Germinal center (tissue), 1 donor: ENCODE data around the gene TNN.
"Not testable (repeated sequence)": the region's sequence is repeated elsewhere in the genome, so short reads cannot be mapped to it uniquely, and the experiment has no call there.

ENCODE experiments used
- DNase-seq: peaks from one replicate; pipeline ENCODE4 v3.0.0; 2012; ENCODE audit warnings: mixed read lengths, low spot score

TNN gene

GRCh38 chr1:175067362-175068106 is at the start of gene TNN:
TNN (plus strand) TSS chr1:175067833; CDS start chr1:175077419, 9,586 bp downstream.
- DNase-seq, result no peak

- DNase-seq, result no peak
Measured at GRCh38 chr1:175019524-175019923, 48.1 kb upstream of the TNN start.

DNA sequence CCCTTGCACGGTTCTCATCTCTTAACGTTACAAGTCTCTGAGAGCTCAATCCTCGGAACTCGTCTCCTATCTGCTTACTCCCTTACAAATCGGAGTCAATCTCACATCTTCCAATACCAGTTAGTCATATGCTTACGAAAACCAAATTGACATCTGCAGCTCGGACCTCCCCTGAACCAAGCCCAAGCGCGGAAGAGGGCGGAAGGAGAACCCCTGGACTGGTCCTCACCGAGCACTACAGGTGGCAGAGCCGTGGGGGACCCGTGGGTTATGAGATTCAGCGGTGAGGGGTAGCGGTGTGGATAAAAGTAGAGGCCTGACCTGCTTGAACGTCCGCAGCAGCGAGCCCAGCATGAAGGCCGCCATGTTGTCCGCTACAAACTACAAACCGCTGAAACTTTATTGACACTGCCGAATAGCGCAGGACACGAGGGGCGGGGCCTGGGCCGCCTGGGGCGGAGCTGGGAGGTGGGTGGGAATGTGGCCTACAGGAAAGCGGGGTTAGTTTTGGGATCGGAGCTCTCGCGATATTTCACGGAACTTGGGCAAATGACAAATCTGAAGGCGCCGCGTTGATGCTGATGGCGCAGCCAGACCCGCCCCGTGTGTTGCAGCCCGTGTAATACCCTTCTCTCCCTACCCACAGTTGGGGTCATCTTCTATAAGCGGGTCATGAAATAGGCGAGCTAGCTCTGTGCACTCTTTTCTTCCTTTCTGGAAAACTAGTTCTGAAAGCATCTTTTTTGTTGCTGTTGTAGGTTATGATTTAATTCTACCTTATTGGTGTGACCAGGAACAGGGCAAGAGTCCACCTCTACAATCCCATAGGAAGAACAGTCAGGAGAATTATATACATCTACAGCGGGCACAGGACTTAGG is 44.4 kb upstream of the TNN start, which contains the start of gene MRPS14:
Gene MRPS14 (minus strand): TSS at position 383 of the 879 bp plus-strand sequence. CDS start 17 bp downstream, at position 366.
- peak; percentile 95 for DNase-seq

- not testable (repeated sequence) for DNase-seq
Measured at GRCh38 chr1:175023922-175024242, 43.8 kb upstream of the TNN start.

- DNase-seq, result no peak
Measured at GRCh38 chr1:175024773-175025172, 42.9 kb upstream of the TNN start.

DNA sequence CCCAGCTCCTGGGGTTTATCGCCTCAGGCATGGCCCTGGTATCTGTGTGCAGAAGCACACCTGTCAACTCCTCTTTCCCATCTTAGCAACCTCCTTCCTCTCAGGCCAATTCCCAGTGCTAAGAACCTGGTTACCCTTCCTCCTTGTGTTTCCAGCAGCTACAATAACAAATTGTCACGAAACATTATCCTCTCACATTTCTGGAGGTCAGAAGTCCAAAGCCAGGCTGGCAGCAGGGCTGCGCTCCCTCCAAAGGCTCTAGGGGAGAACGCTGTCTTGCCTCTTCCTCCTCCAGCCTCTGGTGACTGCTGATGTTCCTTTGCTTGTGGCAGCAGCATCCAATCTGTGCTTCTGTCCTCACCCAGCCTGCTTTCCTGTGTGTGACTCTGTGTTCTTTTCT is 33.7 kb upstream of the TNN start:
- no peak for DNase-seq

DNA sequence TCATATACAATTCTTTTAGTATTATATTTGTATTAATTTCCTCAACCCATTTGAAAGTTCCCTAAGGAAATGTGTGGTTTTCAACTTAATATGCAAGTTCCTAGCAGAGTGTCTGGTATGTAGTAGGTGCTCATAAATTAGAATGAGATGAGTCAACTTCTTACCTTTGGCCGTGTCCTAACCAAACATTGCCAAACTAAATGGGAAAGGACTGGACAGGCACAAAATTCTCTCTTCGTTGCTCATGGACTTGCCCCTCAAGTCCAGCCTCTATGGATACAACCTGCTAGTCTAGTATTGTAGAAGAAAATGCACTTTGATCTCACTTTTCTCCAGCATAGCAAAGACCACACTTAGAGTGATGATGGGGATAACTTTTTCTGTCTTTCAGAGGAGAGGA is 32.9 kb upstream of the TNN start:
- DNase-seq, result no peak

- no peak for DNase-seq
Measured at GRCh38 chr1:175035865-175036264, 31.8 kb upstream of the TNN start.

GRCh38 chr1:175036476-175036875 is 31.2 kb upstream of the TNN start:
- DNase-seq, result no peak

DNA sequence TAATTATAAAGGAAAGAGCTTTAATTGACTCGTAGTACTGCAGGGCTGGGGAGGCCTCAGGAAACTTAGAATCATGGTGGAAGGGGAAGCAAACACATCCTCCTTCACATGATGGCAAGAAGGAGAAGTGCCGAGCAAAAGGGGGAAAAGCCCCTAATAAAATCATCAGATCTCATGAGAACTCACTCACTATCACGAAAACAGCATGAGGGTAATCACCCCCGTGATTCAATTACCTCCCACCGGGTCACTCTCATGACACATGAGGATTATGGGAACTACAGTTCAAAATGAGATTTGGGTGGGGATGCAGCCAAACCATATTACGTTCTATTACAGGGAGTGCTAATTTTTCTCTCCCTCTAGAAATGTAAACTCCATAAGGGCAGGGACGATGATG is 30.2 kb upstream of the TNN start:
- no peak for DNase-seq

- DNase-seq, result no peak
Measured at GRCh38 chr1:175040324-175040879, 27.2 kb upstream of the TNN start.

DNA sequence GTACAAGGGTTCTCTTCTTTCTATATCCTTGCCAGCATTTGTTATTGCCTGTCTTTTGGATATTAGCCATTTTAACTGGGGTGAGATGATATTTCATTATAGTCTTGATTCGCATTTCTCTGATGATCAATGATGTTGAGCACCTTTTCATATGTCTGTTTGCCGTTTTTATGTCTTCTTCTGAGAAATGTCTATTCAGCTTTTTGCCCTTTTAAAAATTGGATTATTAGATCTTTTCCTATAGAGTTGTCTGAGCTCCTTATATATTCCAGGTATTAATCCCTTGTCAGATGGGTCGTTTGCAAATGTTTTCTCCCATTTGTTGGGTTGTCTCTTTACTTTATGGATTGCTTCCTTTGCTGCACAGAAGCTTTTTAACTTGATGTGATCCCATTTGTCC is 25.0 kb upstream of the TNN start:
- DNase-seq, result no peak

GRCh38 chr1:175043824-175044223 is 23.8 kb upstream of the TNN start:
- no peak for DNase-seq

DNA sequence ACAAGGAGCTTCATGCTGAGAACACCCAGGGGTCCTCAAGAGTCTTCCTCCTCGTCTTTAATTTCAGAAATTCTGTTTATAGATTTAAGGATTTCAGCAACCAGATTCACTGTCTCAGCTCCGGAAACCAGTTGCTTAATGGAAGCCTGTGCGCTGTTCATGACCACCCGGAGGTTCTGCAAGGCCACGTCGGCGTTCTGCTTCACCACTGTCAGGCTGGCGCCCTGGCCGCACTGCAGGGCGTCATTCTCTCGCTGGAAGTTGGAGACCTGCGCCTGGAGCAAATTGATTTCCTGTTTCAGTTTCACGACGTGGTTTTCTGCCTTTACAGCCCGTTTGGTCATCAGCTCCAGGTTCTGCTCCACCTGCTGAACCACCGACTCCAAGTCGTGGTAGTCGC is 23.0 kb upstream of the TNN start:
- DNase-seq, result not testable (repeated sequence)

- DNase-seq, result no peak
Measured at GRCh38 chr1:175045097-175045496, 22.5 kb upstream of the TNN start.

DNA sequence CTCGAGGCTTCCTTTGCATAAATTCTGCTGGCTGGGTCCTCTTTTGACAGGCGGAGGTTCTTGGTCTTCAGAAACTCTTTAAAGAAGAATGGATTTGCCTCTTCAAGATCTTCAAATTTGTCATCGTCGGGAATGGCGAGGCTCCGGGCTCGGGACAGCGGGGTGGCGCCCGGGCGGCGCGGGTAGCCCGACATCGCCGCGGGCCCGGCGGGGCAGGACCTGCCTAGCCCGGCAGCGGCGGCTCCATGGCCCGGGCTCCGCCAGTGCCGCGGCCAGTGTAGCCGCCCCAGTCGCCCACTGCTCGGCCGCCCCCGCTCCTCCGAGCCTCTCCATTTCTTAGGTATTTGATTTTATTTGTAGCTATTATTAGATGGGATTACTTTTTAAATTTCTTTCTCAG is 22.1 kb upstream of the TNN start:
- no peak for DNase-seq

- no peak for DNase-seq
Measured at GRCh38 chr1:175050992-175051391, 16.6 kb upstream of the TNN start.

- DNase-seq, result no peak
Measured at GRCh38 chr1:175054736-175055135, 12.9 kb upstream of the TNN start.

DNA sequence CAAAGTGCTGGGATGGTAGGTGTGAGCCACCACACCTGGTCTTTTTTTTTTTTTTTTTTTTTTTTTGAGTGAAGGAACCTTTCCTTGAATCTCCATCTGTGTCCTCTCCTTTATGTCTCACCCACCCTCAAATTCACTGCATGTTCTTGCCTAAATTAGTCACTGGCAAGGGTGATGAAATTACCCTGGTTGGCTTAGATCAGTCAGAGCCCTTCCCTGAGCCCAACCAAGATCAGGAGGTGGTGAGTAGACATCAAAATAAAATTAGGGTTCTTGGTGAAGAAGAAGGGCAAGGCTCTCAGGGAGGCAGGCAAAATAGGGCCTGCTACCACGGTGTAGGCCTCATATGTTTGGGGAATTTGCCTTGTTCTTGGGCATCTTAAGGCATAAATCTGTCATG is 5.3 kb upstream of the TNN start:
- no peak for DNase-seq

DNA sequence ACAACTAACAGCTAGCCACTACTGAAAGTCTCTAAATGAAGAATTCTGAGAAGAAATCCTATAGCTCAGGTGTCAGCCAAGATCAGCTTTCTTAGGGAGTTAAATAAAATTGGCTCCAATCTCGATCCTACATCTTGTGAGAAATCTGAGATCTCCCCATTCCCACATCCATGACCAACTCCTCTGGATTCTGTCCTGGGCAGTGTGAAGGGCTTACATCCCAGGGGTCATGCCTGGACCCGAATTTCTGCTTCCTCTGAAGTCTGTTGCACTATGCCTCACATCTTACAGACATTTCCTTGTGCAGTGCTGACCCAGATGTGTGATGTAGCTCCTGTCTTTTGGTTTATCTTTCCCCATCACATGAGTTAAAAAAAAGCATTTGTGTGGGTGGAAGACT is 4.8 kb upstream of the TNN start:
- no peak for DNase-seq

DNA sequence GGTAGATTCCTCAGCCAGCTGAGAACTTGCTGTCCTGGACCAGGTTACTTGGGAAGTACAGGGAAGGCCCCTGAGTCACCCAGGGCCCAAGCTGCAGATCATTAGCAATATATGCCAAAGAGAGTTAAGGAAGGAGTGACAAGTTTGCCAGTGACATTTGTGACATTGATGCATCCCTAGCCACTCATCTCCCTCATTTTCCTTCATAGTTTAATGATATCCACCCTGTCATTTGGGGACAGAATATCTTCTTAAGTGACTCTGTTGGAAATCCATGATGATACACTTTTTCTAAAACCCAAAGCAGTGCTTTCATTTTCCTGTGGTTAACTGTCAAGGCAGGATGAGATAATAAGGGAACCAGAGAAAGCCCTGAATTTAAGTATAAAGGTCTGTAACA is 3.2 kb downstream of the TNN start:
- DNase-seq, result no peak

- DNase-seq, result no peak
Measured at GRCh38 chr1:175071276-175071943, 3.8 kb downstream of the TNN start.
